ENCODE measurements around the gene ZNF385D. TPM values are rescaled to one million over a fixed set of nuclear protein-coding genes. Genes with fewer than 3 reads are reported as not detected.

Gene ZNF385D
- total RNA-seq, 1 experiment from 2014 or later, result 5.9 TPM

DNA sequence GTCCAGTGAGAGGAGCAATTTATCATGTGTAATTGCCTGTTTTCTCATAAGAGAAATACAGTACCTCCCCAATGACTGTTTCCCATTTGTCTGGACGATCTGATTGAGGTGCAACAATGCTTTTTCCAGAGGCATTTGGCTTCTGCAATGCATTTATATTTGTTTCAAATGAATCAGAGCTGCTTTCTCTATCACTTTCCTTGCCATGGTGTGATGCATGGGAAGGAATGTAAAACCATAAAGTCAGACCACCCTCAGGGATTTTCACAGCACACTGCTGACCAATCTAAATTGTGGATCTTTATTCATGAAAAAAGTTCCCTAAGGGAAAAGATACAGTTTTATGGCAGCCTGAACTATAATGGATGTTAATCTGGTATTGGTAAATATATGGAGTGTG lies 333.0 kb downstream of the ZNF385D start:
- H3K9me3 ChIP-seq (ENCODE audit: low read length), result no peaks in the 10 kb centered on the region
- ChIA-PET CTCF (no interaction called here), POLR2A (ENCODE audit: unreplicated experiment) (no interaction called here)
- ATAC-seq (no peak), DNase-seq (no peak)
- H3K9ac ChIP-seq (ENCODE audit: low read length), result no peak overlapping the region
- intact Hi-C loops (cut with micrococcal nuclease), result no loop called here
- no peaks in the 10 kb centered on the region for H4K20me1 ChIP-seq (ENCODE audit: low read length)
- BruUV-seq (replicated peaks), result no TSS peak
- no peaks in the 10 kb centered on the region for H3K27me3 ChIP-seq (ENCODE audit: low read length)
- H3K4me1 ChIP-seq (ENCODE audit: insufficient read depth, low read length), result no peaks in the 10 kb centered on the region
- no peak overlapping the region for H2AFZ ChIP-seq (ENCODE audit: low read length)
- no peaks in the 10 kb centered on the region for H3K79me2 ChIP-seq (ENCODE audit: low read length)
- H3K9me2 ChIP-seq (replicated peaks; ENCODE audit: low read length), result no peaks in the 10 kb centered on the region
- H3K36me3 ChIP-seq (ENCODE audit: low read depth, low read length), result no peaks in the 10 kb centered on the region
- TF ChIP-seq, protein P1, sequence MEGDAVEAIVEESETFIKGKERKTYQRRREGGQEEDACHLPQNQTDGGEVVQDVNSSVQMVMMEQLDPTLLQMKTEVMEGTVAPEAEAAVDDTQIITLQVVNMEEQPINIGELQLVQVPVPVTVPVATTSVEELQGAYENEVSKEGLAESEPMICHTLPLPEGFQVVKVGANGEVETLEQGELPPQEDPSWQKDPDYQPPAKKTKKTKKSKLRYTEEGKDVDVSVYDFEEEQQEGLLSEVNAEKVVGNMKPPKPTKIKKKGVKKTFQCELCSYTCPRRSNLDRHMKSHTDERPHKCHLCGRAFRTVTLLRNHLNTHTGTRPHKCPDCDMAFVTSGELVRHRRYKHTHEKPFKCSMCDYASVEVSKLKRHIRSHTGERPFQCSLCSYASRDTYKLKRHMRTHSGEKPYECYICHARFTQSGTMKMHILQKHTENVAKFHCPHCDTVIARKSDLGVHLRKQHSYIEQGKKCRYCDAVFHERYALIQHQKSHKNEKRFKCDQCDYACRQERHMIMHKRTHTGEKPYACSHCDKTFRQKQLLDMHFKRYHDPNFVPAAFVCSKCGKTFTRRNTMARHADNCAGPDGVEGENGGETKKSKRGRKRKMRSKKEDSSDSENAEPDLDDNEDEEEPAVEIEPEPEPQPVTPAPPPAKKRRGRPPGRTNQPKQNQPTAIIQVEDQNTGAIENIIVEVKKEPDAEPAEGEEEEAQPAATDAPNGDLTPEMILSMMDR (conservative IDR thresholded peaks at IDR 0.05; ENCODE audit: low read depth, low read length), result no peak
- TF ChIP-seq EZH2 (IDR thresholded peaks at IDR 0.05; ENCODE audit: low read length, unreplicated experiment) (no peak), EZH2phosphoT487 (IDR thresholded peaks at IDR 0.05; ENCODE audit: borderline replicate concordance, low read length) (no peak)
- H3K27ac ChIP-seq (ENCODE audit: low read length), result no peak overlapping the region
- H3K4me3 ChIP-seq (ENCODE audit: low read length), result no peak overlapping the region
- H3F3A ChIP-seq (ENCODE audit: low read length, unreplicated experiment), result no peaks in the 10 kb centered on the region
- no peak overlapping the region for H3K4me2 ChIP-seq (ENCODE audit: low read length)

DNA sequence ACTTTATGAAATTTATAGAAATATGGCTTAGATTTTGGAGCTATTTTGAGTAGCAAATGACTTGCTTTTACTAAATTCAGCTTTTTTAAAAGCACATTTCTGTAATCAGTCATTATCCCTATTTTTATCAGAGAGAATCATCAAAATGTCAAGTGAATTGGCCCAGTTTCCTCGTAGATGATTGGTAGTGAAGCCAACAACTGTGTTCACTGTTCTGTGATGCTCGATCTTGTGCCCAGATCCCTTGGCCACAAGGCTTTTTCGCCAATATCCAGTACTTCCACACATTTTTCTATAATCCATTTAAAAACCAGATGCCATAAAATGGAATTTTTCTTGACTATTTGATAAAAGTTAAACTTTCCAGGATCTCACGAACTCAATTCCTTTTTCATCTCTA lies 336.5 kb downstream of the ZNF385D start:
- no peak for TF ChIP-seq EZH2phosphoT487 (IDR thresholded peaks at IDR 0.05; ENCODE audit: borderline replicate concordance, low read length)
- TF ChIP-seq, protein P1 (conservative IDR thresholded peaks at IDR 0.05; ENCODE audit: low read depth, low read length), result no peak
- no peak for TF ChIP-seq EZH2 (IDR thresholded peaks at IDR 0.05; ENCODE audit: low read length, unreplicated experiment)
- no peak overlapping the region for H3K4me2 ChIP-seq (ENCODE audit: low read length)
- no peaks in the 10 kb centered on the region for H3K9me3 ChIP-seq (ENCODE audit: low read length)
- no peak overlapping the region for H3K27ac ChIP-seq (ENCODE audit: low read length)
- H3K36me3 ChIP-seq (ENCODE audit: low read depth, low read length), result no peaks in the 10 kb centered on the region
- H3F3A ChIP-seq (ENCODE audit: low read length, unreplicated experiment), result no peaks in the 10 kb centered on the region
- no peaks in the 10 kb centered on the region for H3K9me2 ChIP-seq (replicated peaks; ENCODE audit: low read length)
- no peaks in the 10 kb centered on the region for H3K4me1 ChIP-seq (ENCODE audit: insufficient read depth, low read length)
- intact Hi-C loops (cut with micrococcal nuclease), result no loop called here
- H3K4me3 ChIP-seq (ENCODE audit: low read length), result no peak overlapping the region
- no peak overlapping the region for H3K9ac ChIP-seq (ENCODE audit: low read length)
- ATAC-seq (no peak), DNase-seq (no peak)
- CTCF ChIA-PET, result no interaction called here
- H3K79me2 ChIP-seq (ENCODE audit: low read length), result no peaks in the 10 kb centered on the region
- no TSS peak for BruUV-seq (replicated peaks)
- POLR2A ChIA-PET (ENCODE audit: unreplicated experiment), result no interaction called here
- H4K20me1 ChIP-seq (ENCODE audit: low read length), result no peaks in the 10 kb centered on the region
- H2AFZ ChIP-seq (ENCODE audit: low read length), result no peak overlapping the region
- H3K27me3 ChIP-seq (ENCODE audit: low read length), result no peaks in the 10 kb centered on the region

DNA sequence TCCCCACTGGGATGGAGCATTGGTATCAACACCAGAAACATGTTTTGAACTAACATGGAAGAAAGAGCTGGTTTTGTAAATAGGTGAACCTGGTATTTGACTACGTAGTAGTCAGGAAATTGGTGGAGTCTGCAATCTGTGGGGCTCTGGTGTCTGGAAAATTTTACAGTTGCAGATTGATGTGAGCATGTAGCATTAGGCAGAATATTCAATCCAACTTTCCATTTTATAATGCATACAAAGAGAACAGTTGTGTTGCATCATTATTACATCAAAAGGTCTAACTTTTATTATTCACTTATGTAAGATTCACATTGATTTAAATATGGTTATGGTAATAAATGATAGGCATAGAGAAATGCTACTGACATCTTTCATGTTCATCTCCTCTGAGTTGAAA lies 340.0 kb downstream of the ZNF385D start:
- BruUV-seq (replicated peaks), result no TSS peak

More for the DNA sequence above, 340.0 kb downstream of the ZNF385D start:
- no peaks in the 10 kb centered on the region for H3K36me3 ChIP-seq (ENCODE audit: low read depth, low read length)
- H3K9me2 ChIP-seq (replicated peaks; ENCODE audit: low read length), result no peaks in the 10 kb centered on the region
- no peaks in the 10 kb centered on the region for H3K4me1 ChIP-seq (ENCODE audit: insufficient read depth, low read length)
- no peak overlapping the region for H3K4me2 ChIP-seq (ENCODE audit: low read length)
- ATAC-seq, result no peak
- H3K9me3 ChIP-seq (ENCODE audit: low read length), result no peaks in the 10 kb centered on the region
- H3K27ac ChIP-seq (ENCODE audit: low read length), result no peak overlapping the region
- H3K79me2 ChIP-seq (ENCODE audit: low read length), result no peaks in the 10 kb centered on the region
- ChIA-PET CTCF (no interaction called here), POLR2A (ENCODE audit: unreplicated experiment) (no interaction called here)
- no peaks in the 10 kb centered on the region for H3F3A ChIP-seq (ENCODE audit: low read length, unreplicated experiment)
- no peak overlapping the region for H3K9ac ChIP-seq (ENCODE audit: low read length)
- intact Hi-C loops (cut with micrococcal nuclease), result no loop called here
- no peak overlapping the region for H3K4me3 ChIP-seq (ENCODE audit: low read length)
- no peaks in the 10 kb centered on the region for H3K27me3 ChIP-seq (ENCODE audit: low read length)
- no peak for TF ChIP-seq EZH2 (IDR thresholded peaks at IDR 0.05; ENCODE audit: low read length, unreplicated experiment)
- TF ChIP-seq, protein P1 (conservative IDR thresholded peaks at IDR 0.05; ENCODE audit: low read depth, low read length), result no peak
- TF ChIP-seq EZH2phosphoT487 (IDR thresholded peaks at IDR 0.05; ENCODE audit: borderline replicate concordance, low read length), result no peak
- no peak for DNase-seq
- no peaks in the 10 kb centered on the region for H4K20me1 ChIP-seq (ENCODE audit: low read length)
- H2AFZ ChIP-seq (ENCODE audit: low read length), result no peak overlapping the region

All from PC-3 (cell line).